Urinary bladder (tissue), 4 donors: ENCODE data around the gene GDNF. TPM values are rescaled to one million over a fixed set of nuclear protein-coding genes. Genes with fewer than 3 reads are reported as not detected.
A peak's percentile ranks its signal among the peaks of the same experiment; 100 is the strongest.

Experiments
- DNase-seq: peaks from one replicate; pipeline ENCODE4 v3.0.0-alpha.2; 2015; ENCODE audit errors: extremely low spot score
- H3K27ac ChIP-seq: one replicate; pipeline ENCODE4 v1.5.1; 2013; ENCODE audit warnings: low read depth, mild to moderate bottlenecking, moderate library complexity
- H3K36me3 ChIP-seq: one replicate; pipeline ENCODE4 v1.6.1; 2013; ENCODE audit warnings: mild to moderate bottlenecking, moderate library complexity; ENCODE audit not compliant: insufficient read depth
- H3K4me1 ChIP-seq: one replicate; pipeline ENCODE4 v1.6.1; 2013; ENCODE audit warnings: mild to moderate bottlenecking, moderate library complexity; ENCODE audit not compliant: insufficient read depth
- H3K4me3 ChIP-seq: one replicate; pipeline ENCODE4 v1.5.1; 2013; ENCODE audit warnings: low read depth, low read length
- WGBS: extraction: QIAGEN DNeasy Blood & Tissue Kit; methylation state at CpG from one replicate; pipeline ENCODE4 v1.1.7; 2013; 5-methylcytosine and 5-hydroxymethylcytosine counted together
- polyA plus RNA-seq: library from polyadenylated mRNA; stranded (reverse); fragments of 200-250 nt; gene quantifications from one replicate; pipeline ENCODE4 v1.2.3, GENCODE V29; 2013
- total RNA-seq: library from RNA; depleted of rRNA; stranded (reverse); fragments of >200 nt; gene quantifications from one replicate; pipeline ENCODE4 v1.2.3, GENCODE V29; 2014
- donor health status: healthy with polysubstance abuse.
- donor health status: healthy.

The GDNF gene
- total and polyA plus RNA-seq, 2 donors: 0.71 to 1.5 TPM

- DNase-seq: no peak
- 59% methylated on average over 3 of the region's 3 CpGs for WGBS
- Histone ChIP-seq H3K36me3 (no peaks in the 10 kb centered on the region), H3K4me3 (no peak overlapping the region), H3K4me1 (no peaks in the 10 kb centered on the region), H3K27ac (no peak overlapping the region)
Observed at GRCh38 chr5:37860206-37860605, 20.4 kb upstream of the GDNF start.

- Histone ChIP-seq H3K4me1 (no peaks in the 10 kb centered on the region), H3K4me3 (no peak overlapping the region), H3K27ac (no peak overlapping the region), H3K36me3 (no peaks in the 10 kb centered on the region)
- 81% methylated on average over 4 of the region's 4 CpGs for WGBS
- no peak for DNase-seq
Observed at GRCh38 chr5:37859805-37860204, 20.0 kb upstream of the GDNF start.

GRCh38 chr5:37858250-37858649 lies 18.4 kb upstream of the GDNF start:
- Histone ChIP-seq H3K27ac (no peak overlapping the region), H3K4me3 (no peak overlapping the region)
- DNase-seq: no peak

GRCh38 chr5:37857696-37858095 lies 17.9 kb upstream of the GDNF start:
- H3K4me3 ChIP-seq: no peak overlapping the region
- 53% methylated on average over 1 of the region's 1 CpG for WGBS
- DNase-seq: no peak
- H3K27ac ChIP-seq: no peak overlapping the region
- H3K4me1 ChIP-seq: no peaks in the 10 kb centered on the region
- no peaks in the 10 kb centered on the region for H3K36me3 ChIP-seq

More at GRCh38 chr5:37858250-37858649, 18.4 kb upstream of the GDNF start:
- no peaks in the 10 kb centered on the region for H3K36me3 ChIP-seq
- no peaks in the 10 kb centered on the region for H3K4me1 ChIP-seq

- Histone ChIP-seq H3K4me1 (no peaks in the 10 kb centered on the region), H3K36me3 (no peaks in the 10 kb centered on the region), H3K27ac (no peak overlapping the region), H3K4me3 (no peak overlapping the region)
- 95% methylated on average over 3 of the region's 3 CpGs for WGBS
- DNase-seq: no peak
Observed at GRCh38 chr5:37855438-37855837, 15.6 kb upstream of the GDNF start.

GRCh38 chr5:37851305-37851704 lies 11.5 kb upstream of the GDNF start:
- Histone ChIP-seq H3K4me3 (no peak overlapping the region), H3K4me1 (no peaks in the 10 kb centered on the region), H3K27ac (no peak overlapping the region), H3K36me3 (no peaks in the 10 kb centered on the region)
- 96% methylated on average over 4 of the region's 4 CpGs for WGBS
- no peak for DNase-seq

GRCh38 chr5:37850226-37850865 lies 10.5 kb upstream of the GDNF start:
- no peak for DNase-seq
- no peak overlapping the region for H3K27ac ChIP-seq
- 72% methylated on average over 3 of the region's 3 CpGs for WGBS
- no peak overlapping the region for H3K4me3 ChIP-seq
- H3K36me3 ChIP-seq: no peaks in the 10 kb centered on the region
- H3K4me1 ChIP-seq: no peaks in the 10 kb centered on the region

GRCh38 chr5:37849641-37850040 lies 9.8 kb upstream of the GDNF start:
- Histone ChIP-seq H3K4me3 (no peak overlapping the region), H3K27ac (no peak overlapping the region), H3K4me1 (no peaks in the 10 kb centered on the region), H3K36me3 (no peaks in the 10 kb centered on the region)
- WGBS: 80% methylated on average over 4 of the region's 4 CpGs
- DNase-seq: no peak

GRCh38 chr5:37847978-37848425 lies 8.2 kb upstream of the GDNF start:
- H3K36me3 ChIP-seq: no peaks in the 10 kb centered on the region
- H3K4me1 ChIP-seq: no peaks in the 10 kb centered on the region
- 48% methylated on average over 3 of the region's 3 CpGs for WGBS
- no peak overlapping the region for H3K4me3 ChIP-seq
- DNase-seq: no peak
- no peak overlapping the region for H3K27ac ChIP-seq

GRCh38 chr5:37846786-37847310 lies 7.0 kb upstream of the GDNF start:
- no peak for DNase-seq
- H3K4me3 ChIP-seq: no peak overlapping the region
- no peaks in the 10 kb centered on the region for H3K4me1 ChIP-seq
- 87% methylated on average over 4 of the region's 4 CpGs for WGBS
- no peak overlapping the region for H3K27ac ChIP-seq
- no peaks in the 10 kb centered on the region for H3K36me3 ChIP-seq

GRCh38 chr5:37844009-37844408 lies 4.2 kb upstream of the GDNF start:
- WGBS: 63% methylated on average over 6 of the region's 6 CpGs
- H3K4me3 ChIP-seq: no peak overlapping the region
- no peaks in the 10 kb centered on the region for H3K36me3 ChIP-seq
- H3K4me1 ChIP-seq: no peaks in the 10 kb centered on the region
- no peak for DNase-seq
- H3K27ac ChIP-seq: no peak overlapping the region

- no peaks in the 10 kb centered on the region for H3K36me3 ChIP-seq
- no peak overlapping the region for H3K27ac ChIP-seq
- H3K4me1 ChIP-seq: peaks cover 2% of the 10 kb centered on the region
- DNase-seq: no peak
- WGBS: 85% methylated on average over 10 of the region's 10 CpGs
- no peak overlapping the region for H3K4me3 ChIP-seq
Observed at GRCh38 chr5:37842048-37842447, 2.2 kb upstream of the GDNF start.

- no peak overlapping the region for H3K4me3 ChIP-seq
- peaks cover 3% of the 10 kb centered on the region for H3K4me1 ChIP-seq
- H3K27ac ChIP-seq: no peak overlapping the region
- WGBS: 71% methylated on average over 6 of the region's 6 CpGs
- no peak for DNase-seq
- H3K36me3 ChIP-seq: no peaks in the 10 kb centered on the region
Observed at GRCh38 chr5:37841203-37841602, 1.4 kb upstream of the GDNF start.

GRCh38 chr5:37840053-37841034 lies 503 bp upstream of the GDNF start:
- Histone ChIP-seq H3K27ac (peak overlapping the region; percentile 2), H3K4me1 (peaks cover 3% of the 10 kb centered on the region), H3K36me3 (no peaks in the 10 kb centered on the region), H3K4me3 (peak overlapping the region; percentile 52)
- 4% methylated on average over 76 of the region's 76 CpGs for WGBS
- DNase-seq: no peak
